Stimulated activated naive CD8-positive, alpha-beta T cell treated with anti-CD3 and anti-CD28 coated beads, Interleukin-15, Interleukin-2, amounts not matched to agents 100 ng/mL and 50 ng/mL, for 24 hours (primary cell): ENCODE results near the gene PDE3B.
"Not testable (repeated sequence)": the region's sequence is repeated elsewhere in the genome, so short reads cannot be mapped to it uniquely, and the experiment has no call there.

Experiments
- H3K27ac Mint-ChIP-seq: one replicate; pipeline ENCODE4 v1.8.0; 2021; ENCODE audit warnings: mild to moderate bottlenecking, mixed read lengths
- H3K27me3 Mint-ChIP-seq: one replicate; pipeline ENCODE4 v1.8.0; 2021; ENCODE audit warnings: mixed read lengths
- H3K36me3 Mint-ChIP-seq: one replicate; pipeline ENCODE4 v1.8.0; 2021; ENCODE audit warnings: low read depth, mixed read lengths
- H3K4me1 Mint-ChIP-seq: one replicate; pipeline ENCODE4 v1.8.0; 2021; ENCODE audit warnings: low read depth, mixed read lengths
- H3K4me3 Mint-ChIP-seq: one replicate; pipeline ENCODE4 v1.8.0; 2021; ENCODE audit warnings: mild to moderate bottlenecking, mixed read lengths
- H3K9me3 Mint-ChIP-seq: one replicate; pipeline ENCODE4 v1.8.0; 2021; ENCODE audit warnings: mixed read lengths

The PDE3B gene

DNA sequence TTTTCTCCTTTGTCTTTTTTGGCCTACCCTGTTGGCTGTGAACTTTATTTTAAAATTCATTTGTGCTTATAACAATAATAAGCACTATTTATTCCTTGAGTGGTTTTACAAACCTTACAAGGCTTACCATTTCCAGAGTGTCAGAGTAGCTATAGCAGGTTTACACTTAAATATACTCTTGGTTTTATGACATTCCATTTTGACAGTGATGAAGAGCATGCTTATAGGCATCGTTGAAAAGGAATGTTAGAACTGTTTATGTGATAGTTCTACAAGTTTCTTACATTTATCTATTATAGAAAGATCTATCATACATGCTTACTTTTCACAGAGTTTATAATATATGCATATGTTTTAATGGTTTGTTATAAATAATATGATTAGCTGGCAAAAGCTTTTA, 84.1 kb downstream of the PDE3B start:
- H3K9me3 Mint-ChIP-seq: peaks cover 6% of the 10 kb centered on the region
- peaks cover 54% of the 10 kb centered on the region for H3K4me1 Mint-ChIP-seq
- no peak overlapping the region for H3K4me3 Mint-ChIP-seq
- peaks cover 24% of the 10 kb centered on the region for H3K36me3 Mint-ChIP-seq
- H3K27ac Mint-ChIP-seq: no peak overlapping the region
- H3K27me3 Mint-ChIP-seq: no peaks in the 10 kb centered on the region

- peaks cover 67% of the 10 kb centered on the region for H3K4me1 Mint-ChIP-seq
- H3K36me3 Mint-ChIP-seq: peaks cover 52% of the 10 kb centered on the region
- H3K27ac Mint-ChIP-seq: peak overlapping the region; percentile 22
- H3K27me3 Mint-ChIP-seq, H3K4me3 Mint-ChIP-seq: not testable (repeated sequence)
- H3K9me3 Mint-ChIP-seq: peaks cover 25% of the 10 kb centered on the region
Measured at GRCh38 chr11:14740539-14740938, 96.9 kb downstream of the PDE3B start.

DNA sequence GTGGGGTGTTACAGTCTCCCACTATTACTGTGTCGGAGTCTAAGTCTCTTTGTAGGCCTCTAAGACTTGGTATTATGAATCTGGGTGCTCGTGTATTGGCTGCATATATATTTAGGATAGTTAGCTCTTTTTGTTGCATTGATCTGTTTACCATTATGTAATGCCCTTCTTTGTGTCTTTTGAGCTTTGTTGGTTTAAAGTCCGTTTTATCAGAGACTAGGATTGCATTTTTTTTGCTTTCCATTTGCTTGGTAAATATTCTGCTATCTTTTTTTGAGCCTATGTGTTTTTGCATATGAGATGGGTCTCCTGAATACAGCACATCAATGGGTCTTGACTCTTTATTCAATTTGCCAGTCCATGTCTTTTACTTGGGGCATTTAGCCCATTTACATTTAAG, 97.6 kb downstream of the PDE3B start:
- Mint-ChIP-seq H3K27ac (no peak overlapping the region), H3K4me1 (peaks cover 65% of the 10 kb centered on the region), H3K9me3 (peaks cover 25% of the 10 kb centered on the region), H3K4me3 (no peak overlapping the region), H3K36me3 (peaks cover 52% of the 10 kb centered on the region), H3K27me3 (no peaks in the 10 kb centered on the region)

DNA sequence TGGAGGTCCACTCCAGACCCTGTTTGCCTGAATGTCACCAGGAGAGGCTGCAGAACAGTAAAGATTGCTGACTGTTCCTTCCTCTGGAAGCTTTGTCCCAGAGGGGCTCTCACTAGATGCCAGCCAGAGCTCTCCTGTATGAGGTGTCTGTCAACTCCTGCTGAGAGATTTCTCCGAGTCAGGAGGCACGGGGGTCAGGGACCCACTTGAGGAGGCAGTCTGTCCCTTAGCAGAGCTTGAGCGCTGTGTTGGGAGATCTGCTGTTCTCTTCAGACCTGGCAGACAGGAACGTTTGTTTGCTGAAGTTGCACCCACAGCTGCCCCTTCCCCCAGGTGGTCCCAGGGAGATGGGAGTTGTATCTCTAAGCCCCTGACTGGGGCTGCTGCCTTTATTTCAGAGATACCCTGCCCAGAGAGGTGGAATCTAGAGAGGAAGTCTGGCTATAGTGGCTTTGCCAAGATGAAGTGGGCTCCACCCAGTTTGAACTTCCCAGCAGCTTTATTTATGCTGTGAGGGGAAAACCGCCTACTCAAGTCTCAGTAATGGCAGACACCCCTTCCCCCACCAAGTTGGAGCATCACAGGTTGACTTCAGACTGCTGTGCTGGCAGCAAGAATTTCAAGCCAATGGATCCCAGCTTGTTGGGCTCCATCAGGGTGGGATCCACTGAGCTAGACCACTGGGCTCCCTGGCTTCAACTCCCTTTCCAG, 99.4 kb downstream of the PDE3B start:
- Mint-ChIP-seq H3K9me3 (peaks cover 25% of the 10 kb centered on the region), H3K36me3 (peaks cover 58% of the 10 kb centered on the region), H3K4me3 (no peak overlapping the region), H3K27ac (no peak overlapping the region), H3K4me1 (peaks cover 72% of the 10 kb centered on the region), H3K27me3 (no peaks in the 10 kb centered on the region)

GRCh38 chr11:14743667-14744066, 100.1 kb downstream of the PDE3B start:
- peaks cover 52% of the 10 kb centered on the region for H3K36me3 Mint-ChIP-seq
- peaks cover 25% of the 10 kb centered on the region for H3K9me3 Mint-ChIP-seq
- H3K27ac Mint-ChIP-seq, H3K27me3 Mint-ChIP-seq, H3K4me3 Mint-ChIP-seq: not testable (repeated sequence)
- peaks cover 69% of the 10 kb centered on the region for H3K4me1 Mint-ChIP-seq

GRCh38 chr11:14746857-14747395, 103.3 kb downstream of the PDE3B start:
- H3K36me3 Mint-ChIP-seq: peaks cover 28% of the 10 kb centered on the region
- no peak overlapping the region for H3K4me3 Mint-ChIP-seq
- H3K27ac Mint-ChIP-seq: peak overlapping the region; percentile 27
- no peaks in the 10 kb centered on the region for H3K27me3 Mint-ChIP-seq
- H3K4me1 Mint-ChIP-seq: peaks cover 64% of the 10 kb centered on the region
- H3K9me3 Mint-ChIP-seq: peaks cover 6% of the 10 kb centered on the region

DNA sequence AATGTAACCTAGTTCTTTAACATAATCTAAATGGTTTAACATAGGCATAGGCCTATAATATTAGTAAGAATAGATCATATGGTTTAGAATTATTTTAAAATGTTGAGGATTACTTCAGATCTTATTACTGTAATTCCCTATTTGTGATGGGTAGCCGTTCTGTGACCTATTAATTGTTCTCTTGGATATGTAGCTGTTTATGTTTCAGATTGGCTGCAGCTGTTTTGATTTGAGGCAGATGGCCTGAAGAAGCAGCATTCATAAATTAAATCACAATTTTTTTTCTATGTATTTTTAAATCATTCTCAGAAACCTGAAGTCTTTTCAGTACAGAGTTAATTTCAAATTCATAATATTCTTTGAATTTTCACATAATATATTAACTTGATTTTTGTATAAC, 104.5 kb downstream of the PDE3B start:
- H3K27me3 Mint-ChIP-seq: no peaks in the 10 kb centered on the region
- H3K36me3 Mint-ChIP-seq: peaks cover 20% of the 10 kb centered on the region
- no peaks in the 10 kb centered on the region for H3K9me3 Mint-ChIP-seq
- H3K4me3 Mint-ChIP-seq: no peak overlapping the region
- H3K27ac Mint-ChIP-seq: no peak overlapping the region
- H3K4me1 Mint-ChIP-seq: peaks cover 66% of the 10 kb centered on the region

DNA sequence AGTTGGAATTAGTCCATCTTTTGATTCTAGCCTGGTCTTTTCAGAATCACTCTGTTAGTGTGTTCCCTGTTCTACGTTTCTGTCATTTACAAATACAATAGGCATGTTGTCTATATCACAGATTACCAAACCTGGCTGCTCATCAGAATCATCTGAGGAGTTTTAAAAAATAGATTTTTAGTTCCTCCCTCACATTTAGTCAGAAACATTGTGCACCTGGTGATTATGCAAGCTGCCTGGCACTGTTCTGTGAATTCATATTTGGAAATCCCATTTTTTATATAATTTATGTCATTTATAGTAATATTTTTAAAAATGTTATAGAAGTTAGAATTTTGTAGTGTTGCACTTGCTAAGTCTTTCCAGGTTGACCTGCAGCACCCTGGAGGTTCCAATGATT, 107.3 kb downstream of the PDE3B start:
- H3K4me1 Mint-ChIP-seq: peaks cover 70% of the 10 kb centered on the region
- H3K9me3 Mint-ChIP-seq: no peaks in the 10 kb centered on the region
- H3K36me3 Mint-ChIP-seq: peaks cover 18% of the 10 kb centered on the region
- H3K27ac Mint-ChIP-seq: no peak overlapping the region
- no peaks in the 10 kb centered on the region for H3K27me3 Mint-ChIP-seq
- H3K4me3 Mint-ChIP-seq: no peak overlapping the region

DNA sequence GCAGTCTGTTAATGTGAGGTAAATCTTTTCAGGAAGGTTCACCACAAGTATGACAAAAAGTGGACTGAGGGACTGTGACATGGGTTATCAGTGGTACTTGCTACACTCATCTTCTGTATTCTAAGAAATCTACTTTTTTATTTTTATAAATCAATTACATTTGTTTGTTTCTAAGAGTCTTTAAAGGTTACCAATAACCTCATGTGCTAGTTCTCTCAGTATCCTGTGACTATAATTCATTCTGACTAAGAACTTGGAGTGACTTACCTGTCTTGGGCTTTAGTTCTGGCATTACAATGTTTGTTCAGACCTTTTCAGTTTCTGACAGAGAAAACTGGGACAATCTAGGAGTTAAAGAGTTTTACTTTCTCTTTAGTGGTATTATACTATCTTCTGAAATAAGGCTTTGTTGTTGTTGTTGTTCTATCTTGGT, 108.4 kb downstream of the PDE3B start:
- Mint-ChIP-seq H3K4me3 (peak overlapping the region; percentile 27), H3K27me3 (no peaks in the 10 kb centered on the region), H3K4me1 (peaks cover 69% of the 10 kb centered on the region)

DNA sequence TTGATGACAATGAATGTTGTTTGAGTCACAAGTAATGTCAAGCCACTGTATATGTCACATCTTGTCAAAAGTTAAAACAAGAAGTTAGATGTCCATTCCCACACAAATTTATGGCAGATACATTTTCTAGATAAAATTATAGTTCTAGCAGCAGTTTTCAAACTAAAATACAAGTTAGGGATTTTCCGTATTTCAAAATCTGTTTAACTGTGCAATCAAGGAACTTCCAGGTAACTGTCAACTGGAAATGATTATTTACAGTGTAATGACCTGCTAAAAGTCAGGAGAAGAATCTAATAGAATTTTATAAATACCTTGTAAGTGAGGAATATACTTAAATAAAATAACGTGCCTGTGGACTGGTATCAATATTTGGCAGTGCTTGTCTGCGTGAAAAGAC, 111.5 kb downstream of the PDE3B start:
- H3K27me3 Mint-ChIP-seq: no peaks in the 10 kb centered on the region
- no peaks in the 10 kb centered on the region for H3K9me3 Mint-ChIP-seq
- no peak overlapping the region for H3K4me3 Mint-ChIP-seq
- peaks cover 6% of the 10 kb centered on the region for H3K36me3 Mint-ChIP-seq
- no peak overlapping the region for H3K27ac Mint-ChIP-seq
- H3K4me1 Mint-ChIP-seq: peaks cover 71% of the 10 kb centered on the region

More for the DNA sequence above, 108.4 kb downstream of the PDE3B start:
- H3K27ac Mint-ChIP-seq: peak overlapping the region; percentile 68
- no peaks in the 10 kb centered on the region for H3K9me3 Mint-ChIP-seq
- H3K36me3 Mint-ChIP-seq: peaks cover 11% of the 10 kb centered on the region

DNA sequence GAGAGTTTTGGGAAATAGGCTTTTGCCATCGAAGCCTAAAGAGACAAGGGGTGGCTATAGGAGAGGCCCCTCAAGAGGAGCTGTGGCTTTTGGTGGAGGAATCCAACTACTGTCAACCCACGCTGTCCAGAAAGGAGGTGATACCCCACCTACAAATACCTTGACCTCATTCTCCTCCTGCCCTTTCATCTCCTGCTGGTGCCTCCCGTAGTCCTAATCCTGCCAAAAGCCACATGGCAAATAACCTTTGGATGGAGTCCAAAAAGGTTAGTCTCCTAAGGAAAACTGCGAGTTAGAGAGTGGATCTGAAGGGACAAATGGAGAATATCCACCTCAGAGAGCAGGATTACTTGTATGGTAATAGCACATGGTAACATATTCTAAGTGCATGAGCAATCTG, 112.7 kb downstream of the PDE3B start:
- Mint-ChIP-seq H3K27me3 (no peaks in the 10 kb centered on the region), H3K4me3 (no peak overlapping the region), H3K36me3 (peaks cover 6% of the 10 kb centered on the region), H3K4me1 (peaks cover 66% of the 10 kb centered on the region), H3K27ac (peak overlapping the region; percentile 49), H3K9me3 (no peaks in the 10 kb centered on the region)

- H3K4me3 Mint-ChIP-seq: peak overlapping the region; percentile 73
Measured at GRCh38 chr11:14759300-14760012, 115.9 kb downstream of the PDE3B start.

GRCh38 chr11:14764179-14764578, 120.6 kb downstream of the PDE3B start:
- Mint-ChIP-seq H3K4me1 (peaks cover 44% of the 10 kb centered on the region), H3K27ac (no peak overlapping the region), H3K9me3 (no peaks in the 10 kb centered on the region), H3K27me3 (no peaks in the 10 kb centered on the region), H3K4me3 (no peak overlapping the region), H3K36me3 (no peaks in the 10 kb centered on the region)

More at GRCh38 chr11:14759300-14760012, 115.9 kb downstream of the PDE3B start:
- H3K9me3 Mint-ChIP-seq, H3K27me3 Mint-ChIP-seq, H3K36me3 Mint-ChIP-seq: not testable (repeated sequence)
- H3K27ac Mint-ChIP-seq: peak overlapping the region; percentile 83
- peaks cover 39% of the 10 kb centered on the region for H3K4me1 Mint-ChIP-seq

DNA sequence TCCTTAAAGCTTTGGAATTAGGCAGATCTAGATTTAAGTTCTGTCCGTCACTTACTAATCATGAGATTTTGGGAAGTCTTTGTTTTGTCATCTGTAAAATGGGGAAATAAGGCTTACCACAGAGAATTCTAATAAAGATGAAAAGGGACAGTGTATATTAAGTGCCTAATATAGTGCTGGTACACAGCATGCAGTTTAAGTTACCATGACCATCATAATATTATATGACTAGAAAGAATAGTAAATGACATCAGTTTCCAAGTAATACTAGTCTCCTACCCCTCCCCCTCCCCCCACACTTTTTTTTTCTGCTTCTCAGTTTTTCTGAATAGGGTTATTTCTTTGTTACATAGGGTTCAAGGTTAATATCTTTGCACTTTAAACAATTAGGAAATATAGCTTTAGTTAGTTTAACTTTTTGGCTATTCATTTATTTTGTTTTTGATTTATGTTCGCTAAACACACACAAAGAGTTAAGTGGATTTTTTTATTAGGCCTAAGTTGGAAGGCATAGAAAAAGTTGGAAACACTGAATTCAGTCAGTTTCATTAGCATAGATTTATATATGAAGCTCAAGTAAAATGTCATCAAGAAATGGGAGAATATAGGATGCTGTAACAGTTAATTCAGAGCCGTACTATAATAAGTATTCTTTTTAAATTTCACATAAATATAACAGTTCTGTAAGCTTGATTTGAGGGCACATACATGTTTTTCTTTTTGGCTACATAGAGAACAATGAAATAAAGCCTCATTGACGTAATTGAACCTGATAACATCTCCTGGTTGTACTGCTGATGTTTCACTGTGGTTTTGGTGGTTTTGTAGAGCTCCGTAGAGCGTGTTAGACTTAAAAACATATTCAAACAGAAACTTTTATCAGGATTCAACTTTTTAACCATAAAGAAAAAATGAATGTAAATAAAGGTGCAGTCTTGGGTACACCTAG, 121.2 kb downstream of the PDE3B start:
- no peak overlapping the region for H3K4me3 Mint-ChIP-seq
- H3K9me3 Mint-ChIP-seq: no peaks in the 10 kb centered on the region
- no peaks in the 10 kb centered on the region for H3K36me3 Mint-ChIP-seq
- H3K27me3 Mint-ChIP-seq: no peaks in the 10 kb centered on the region
- H3K27ac Mint-ChIP-seq: no peak overlapping the region
- peaks cover 44% of the 10 kb centered on the region for H3K4me1 Mint-ChIP-seq
